H9 (cell line): ENCODE measurements around the gene DARS1. TPM values are rescaled to one million over a fixed set of nuclear protein-coding genes. Genes with fewer than 3 reads are reported as not detected.

Experiments used
- DNase-seq: peaks from one replicate; pipeline ENCODE4 v3.0.0-alpha.2; 2017
- H2AFZ ChIP-seq: one replicate; pipeline ENCODE4 v1.6.1; 2013; ENCODE audit warnings: mild to moderate bottlenecking, low read length, control low read depth, moderate library complexity
- H2AK5ac ChIP-seq: 2 replicates; pipeline ENCODE4 v1.6.1; 2013; ENCODE audit warnings: low read length, control low read depth, mixed read lengths; ENCODE audit not compliant: insufficient read length
- H2BK120ac ChIP-seq: one replicate; pipeline ENCODE4 v1.6.1; 2013; ENCODE audit warnings: low read depth, mild to moderate bottlenecking, low read length, control low read depth, inconsistent platforms; ENCODE audit not compliant: poor library complexity, severe bottlenecking
- H2BK12ac ChIP-seq: 2 replicates; pipeline ENCODE4 v1.6.1; 2013; ENCODE audit warnings: low read length, control low read depth, mixed read lengths, low read depth; ENCODE audit not compliant: insufficient read length
- H2BK15ac ChIP-seq: 2 replicates; pipeline ENCODE4 v1.6.1; 2013; ENCODE audit warnings: low read depth, low read length, control low read depth
- H2BK20ac ChIP-seq: one replicate; pipeline ENCODE4 v1.6.1; 2013; ENCODE audit warnings: low read depth, mild to moderate bottlenecking, low read length, control low read depth, inconsistent platforms; ENCODE audit not compliant: poor library complexity, severe bottlenecking
- H2BK5ac ChIP-seq: 2 replicates; pipeline ENCODE4 v1.6.1; 2013; ENCODE audit warnings: low read length, control low read depth, mixed read lengths; ENCODE audit not compliant: insufficient read length
- H3K14ac ChIP-seq: 2 replicates; pipeline ENCODE4 v1.6.1; 2013; ENCODE audit warnings: low read length, control low read depth; ENCODE audit not compliant: insufficient read depth
- H3K18ac ChIP-seq: 2 replicates; pipeline ENCODE4 v1.6.1; 2013; ENCODE audit warnings: low read depth, mild to moderate bottlenecking, mixed read lengths, low read length, control low read depth; ENCODE audit not compliant: insufficient read length
- H3K23ac ChIP-seq: 2 replicates; pipeline ENCODE4 v1.6.1; 2013; ENCODE audit warnings: low read length, control low read depth, mixed read lengths, low read depth; ENCODE audit not compliant: insufficient read length
- H3K23me2 ChIP-seq: 2 replicates; pipeline ENCODE4 v1.6.1; 2013; ENCODE audit warnings: low read depth, mild to moderate bottlenecking, mixed read lengths, low read length, control low read depth; ENCODE audit not compliant: insufficient read length, poor library complexity, severe bottlenecking
- H3K27ac ChIP-seq: 2 replicates; pipeline ENCODE4 v1.5.1; 2013; ENCODE audit warnings: low read length, control low read depth, mixed read lengths, low read depth; ENCODE audit not compliant: insufficient read length
- H3K27me3 ChIP-seq: 2 replicates; pipeline ENCODE4 v1.6.1; 2013; ENCODE audit warnings: low read length, control low read depth, inconsistent platforms; ENCODE audit not compliant: insufficient read depth
- H3K4ac ChIP-seq: 2 replicates; pipeline ENCODE4 v1.6.1; 2013; ENCODE audit warnings: low read depth, mild to moderate bottlenecking, control low read depth, inconsistent platforms, low read length, moderate library complexity
- H3K4me1 ChIP-seq: 2 replicates; pipeline ENCODE4 v1.6.1; 2013; ENCODE audit warnings: low read length, control low read depth, inconsistent platforms; ENCODE audit not compliant: insufficient read depth
- H3K4me2 ChIP-seq: 2 replicates; pipeline ENCODE4 v1.6.1; 2013; ENCODE audit warnings: low read length, control low read depth, mixed read lengths; ENCODE audit not compliant: insufficient read length, insufficient read depth
- H3K56ac ChIP-seq: 2 replicates; pipeline ENCODE4 v1.6.1; 2013; ENCODE audit warnings: low read depth, mild to moderate bottlenecking, mixed read lengths, low read length, control low read depth; ENCODE audit not compliant: insufficient read length
- H3K79me1 ChIP-seq: 2 replicates; pipeline ENCODE4 v1.6.1; 2013; ENCODE audit warnings: low read depth, mild to moderate bottlenecking, moderate library complexity, low read length, control low read depth, inconsistent platforms; ENCODE audit not compliant: insufficient read depth, poor library complexity, severe bottlenecking
- H3K79me2 ChIP-seq: 2 replicates; pipeline ENCODE4 v1.6.1; 2013; ENCODE audit warnings: low read length, control low read depth, inconsistent platforms; ENCODE audit not compliant: insufficient read depth
- H3K9ac ChIP-seq: 2 replicates; pipeline ENCODE4 v1.6.1; 2013; ENCODE audit warnings: low read length, control low read depth, mixed read lengths; ENCODE audit not compliant: insufficient read length; ENCODE audit errors: extremely low read depth
- H3K9me3 ChIP-seq: one replicate; pipeline ENCODE4 v1.6.1; 2013; ENCODE audit warnings: low read depth, low read length, inconsistent platforms; ENCODE audit not compliant: control insufficient read depth
- H3T11ph ChIP-seq: one replicate; pipeline ENCODE4 v1.6.1; 2013; ENCODE audit warnings: mild to moderate bottlenecking, low read length, control low read depth, inconsistent platforms
- H4K20me1 ChIP-seq: one replicate; pipeline ENCODE4 v1.6.1; 2013; ENCODE audit not compliant: control insufficient read depth, insufficient read length, insufficient read depth
- H4K5ac ChIP-seq: 2 replicates; pipeline ENCODE4 v1.6.1; 2013; ENCODE audit warnings: low read depth, mild to moderate bottlenecking, mixed read lengths, low read length, control low read depth; ENCODE audit not compliant: insufficient read length
- H4K8ac ChIP-seq: replicated peaks from 2 replicates; pipeline ENCODE4 v1.6.1; 2013; ENCODE audit warnings: low read length, control low read depth, mixed read lengths, low read depth; ENCODE audit not compliant: insufficient read length
- H4K91ac ChIP-seq: 2 replicates; pipeline ENCODE4 v1.6.1; 2013; ENCODE audit warnings: low read depth, mild to moderate bottlenecking, moderate library complexity, mixed read lengths, low read length, control low read depth; ENCODE audit not compliant: insufficient read length
- H3K27ac Mint-ChIP-seq, 3 experiments: 2 replicates in 2 of 3; 3 replicates in 1 of 3; pipeline ENCODE4 v1.8.0; 2020 to 2021; ENCODE audit warnings: mixed read lengths in 3 of 3, mild to moderate bottlenecking in 1 of 3, moderate library complexity in 1 of 3
- H3K27me3 Mint-ChIP-seq: 2 replicates; pipeline ENCODE4 v1.8.0; 2021; ENCODE audit warnings: low read depth, mild to moderate bottlenecking, moderate library complexity, mixed read lengths
- H3K36me3 Mint-ChIP-seq, 3 experiments: 2 replicates in 2 of 3; 3 replicates in 1 of 3; pipeline ENCODE4 v1.8.0; 2020 to 2021; ENCODE audit warnings: low read depth in 3 of 3, mixed read lengths in 3 of 3; ENCODE audit not compliant: insufficient read depth in 1 of 3
- H3K4me1 Mint-ChIP-seq, 2 experiments: 2 replicates each; pipeline ENCODE4 v1.8.0; 2020; ENCODE audit warnings: mixed read lengths in 2 of 2
- H3K4me3 Mint-ChIP-seq, 2 experiments: 2 replicates in 1 of 2; 3 replicates in 1 of 2; pipeline ENCODE4 v1.8.0; 2020 to 2021; ENCODE audit warnings: mild to moderate bottlenecking in 2 of 2, mixed read lengths in 2 of 2, moderate library complexity in 1 of 2
- H3K9me3 Mint-ChIP-seq, 2 experiments: 2 replicates in 1 of 2; 3 replicates in 1 of 2; pipeline ENCODE4 v1.8.0; 2020; ENCODE audit warnings: mild to moderate bottlenecking in 2 of 2, mixed read lengths in 2 of 2, moderate library complexity in 1 of 2
- WGBS: extraction: QIAGEN DNeasy Blood & Tissue Kit; methylation state at CpG from one replicate; pipeline ENCODE4 v1.1.7; 2013; ENCODE audit warnings: missing lambda C conversion rate, low lambda C conversion rate, mixed read lengths; ENCODE audit not compliant: insufficient read length; ENCODE audit errors: extremely low coverage; 5-methylcytosine and 5-hydroxymethylcytosine counted together
- total RNA-seq: library from RNA; stranded (reverse); gene quantifications from 2 replicates; pipeline ENCODE4 v1.2.1, GENCODE V29; 2021
- TF ChIP-seq, protein P1 (sequence below): fragments of 200-600 bp; sonication (generic); conservative IDR thresholded peaks from 3 replicates; pipeline ENCODE4 v1.8.0; 2021; ENCODE audit warnings: antibody characterized with exemption, mild to moderate bottlenecking

DARS1 gene
- total RNA-seq, 1 experiment from 2014 or later, result 117 TPM

- Histone ChIP-seq H3K4me2 (no peak overlapping the region), H3K9ac (no peak overlapping the region), H3K4ac (no peak overlapping the region), H4K8ac (no peak overlapping the region), H2BK12ac (no peak overlapping the region), H3T11ph (no peak overlapping the region), H2BK120ac (no peak overlapping the region), H3K27me3 (no peaks in the 10 kb centered on the region), H3K79me1 (no peaks in the 10 kb centered on the region), H3K9me3 (no peaks in the 10 kb centered on the region), H4K20me1 (no peaks in the 10 kb centered on the region), H3K23ac (no peak overlapping the region), H2AFZ (no peak overlapping the region), H2BK15ac (no peak overlapping the region), H3K4me1 (no peaks in the 10 kb centered on the region), H3K79me2 (no peaks in the 10 kb centered on the region), H2BK5ac (no peak overlapping the region), H3K23me2 (no peaks in the 10 kb centered on the region), H3K18ac (no peak overlapping the region), H4K91ac (no peak overlapping the region), H3K27ac (no peak overlapping the region), H2AK5ac (no peak overlapping the region), H2BK20ac (no peak overlapping the region), H3K14ac (no peak overlapping the region), H3K56ac (no peak overlapping the region), H4K5ac (no peak overlapping the region)
- DNase-seq, result no peak
- H3K4me3 Mint-ChIP-seq, result no peak overlapping the region
- peak overlapping the region in 1 of 3 experiments; percentile 50; a peak in 1 of 7 replicates for H3K27ac Mint-ChIP-seq
- TF ChIP-seq, protein P1, sequence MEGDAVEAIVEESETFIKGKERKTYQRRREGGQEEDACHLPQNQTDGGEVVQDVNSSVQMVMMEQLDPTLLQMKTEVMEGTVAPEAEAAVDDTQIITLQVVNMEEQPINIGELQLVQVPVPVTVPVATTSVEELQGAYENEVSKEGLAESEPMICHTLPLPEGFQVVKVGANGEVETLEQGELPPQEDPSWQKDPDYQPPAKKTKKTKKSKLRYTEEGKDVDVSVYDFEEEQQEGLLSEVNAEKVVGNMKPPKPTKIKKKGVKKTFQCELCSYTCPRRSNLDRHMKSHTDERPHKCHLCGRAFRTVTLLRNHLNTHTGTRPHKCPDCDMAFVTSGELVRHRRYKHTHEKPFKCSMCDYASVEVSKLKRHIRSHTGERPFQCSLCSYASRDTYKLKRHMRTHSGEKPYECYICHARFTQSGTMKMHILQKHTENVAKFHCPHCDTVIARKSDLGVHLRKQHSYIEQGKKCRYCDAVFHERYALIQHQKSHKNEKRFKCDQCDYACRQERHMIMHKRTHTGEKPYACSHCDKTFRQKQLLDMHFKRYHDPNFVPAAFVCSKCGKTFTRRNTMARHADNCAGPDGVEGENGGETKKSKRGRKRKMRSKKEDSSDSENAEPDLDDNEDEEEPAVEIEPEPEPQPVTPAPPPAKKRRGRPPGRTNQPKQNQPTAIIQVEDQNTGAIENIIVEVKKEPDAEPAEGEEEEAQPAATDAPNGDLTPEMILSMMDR, result no peak
- no CpG with 5 or more reads among the region's 9 CpGs for WGBS
- H3K27me3 Mint-ChIP-seq, result no peaks in the 10 kb centered on the region
- H3K9me3 Mint-ChIP-seq, result no peaks in the 10 kb centered on the region
- H3K36me3 Mint-ChIP-seq, result peaks cover 7 to 12% (median 8%) of the 10 kb centered on the region in 3 experiments
- peaks cover 3 to 4% of the 10 kb centered on the region in 2 experiments; a peak in 2 of 4 replicates for H3K4me1 Mint-ChIP-seq
Measured at GRCh38 chr2:135948642-135949355, 36.6 kb downstream of the DARS1 start.
